CD4-positive, alpha-beta memory T cell (primary cell): ENCODE results near the gene SLC38A1. TPM values are rescaled to one million over a fixed set of nuclear protein-coding genes. Genes with fewer than 3 reads are reported as not detected.
"Not testable (repeated sequence)": the region's sequence is repeated elsewhere in the genome, so short reads cannot be mapped to it uniquely, and the experiment has no call there.

ENCODE experiments used
- CTCF ChIA-PET: fragments of 350-600 bp; sonication (Branson Sonifier 250); formaldehyde crosslinking; loops from one replicate; lab custom pipeline; 2021; ENCODE audit warnings: inconsistent platforms; ENCODE audit not compliant: partially characterized antibody; lab: Charles Lee
- POLR2A ChIA-PET: fragments of 350-600 bp; sonication (Branson Sonifier 250); formaldehyde crosslinking; loops from one replicate; lab custom pipeline; 2021; ENCODE audit not compliant: partially characterized antibody; lab: Charles Lee
- DNase-seq, 5 donors: peaks; one replicate each; pipeline versions ENCODE4 v3.0.0 to v3.0.0-alpha.2; 2020 to 2022; ENCODE audit warnings: mixed read lengths in 1 of 5
- H3K27ac ChIP-seq: one replicate; pipeline ENCODE4 v1.7.0; 2013; ENCODE audit warnings: low read depth, low read length
- H3K27me3 ChIP-seq: 2 replicates; pipeline ENCODE4 v1.7.0; 2013; ENCODE audit warnings: mild to moderate bottlenecking, low read length, moderate library complexity; ENCODE audit not compliant: insufficient read depth
- H3K36me3 ChIP-seq: 2 replicates; pipeline ENCODE4 v1.7.0; 2013; ENCODE audit warnings: mild to moderate bottlenecking, low read length, moderate library complexity; ENCODE audit not compliant: insufficient read depth
- H3K4me1 ChIP-seq: 2 replicates; pipeline ENCODE4 v1.7.0; 2013; ENCODE audit warnings: mild to moderate bottlenecking, low read length, moderate library complexity; ENCODE audit not compliant: insufficient read depth
- H3K4me3 ChIP-seq, 2 donors: one replicate each; pipeline ENCODE4 v1.7.0; 2013; ENCODE audit warnings: low read length in 2 of 2, mild to moderate bottlenecking in 1 of 2
- H3K9me3 ChIP-seq, 2 donors: one replicate each; pipeline ENCODE4 v1.7.0; 2013; ENCODE audit warnings: low read length in 2 of 2, control low read depth in 1 of 2; ENCODE audit not compliant: control insufficient read depth in 1 of 2
- H3K27ac Mint-ChIP-seq, 7 donors: one replicate each; pipeline ENCODE4 v1.8.0; 2020 to 2021; ENCODE audit warnings: mixed read lengths in 7 of 7, mild to moderate bottlenecking in 6 of 7, inconsistent platforms in 3 of 7, moderate library complexity in 3 of 7
- H3K27me3 Mint-ChIP-seq, 2 donors: one replicate each; pipeline ENCODE4 v1.8.0; 2020 to 2021; ENCODE audit warnings: mixed read lengths in 2 of 2
- H3K36me3 Mint-ChIP-seq, 2 donors: one replicate each; pipeline ENCODE4 v1.8.0; 2020 to 2021; ENCODE audit warnings: mixed read lengths in 2 of 2, inconsistent platforms in 1 of 2, mild to moderate bottlenecking in 1 of 2
- H3K4me1 Mint-ChIP-seq, 4 donors: one replicate each; pipeline ENCODE4 v1.8.0; 2020 to 2021; ENCODE audit warnings: mixed read lengths in 4 of 4, mild to moderate bottlenecking in 1 of 4
- H3K4me3 Mint-ChIP-seq, 8 donors: one replicate each; pipeline ENCODE4 v1.8.0; 2020 to 2021; ENCODE audit warnings: mixed read lengths in 8 of 8, mild to moderate bottlenecking in 7 of 8, moderate library complexity in 6 of 8, inconsistent platforms in 3 of 8
- H3K9me3 Mint-ChIP-seq, 8 donors: one replicate each; pipeline ENCODE4 v1.8.0; 2020 to 2021; ENCODE audit warnings: mixed read lengths in 8 of 8, mild to moderate bottlenecking in 5 of 8, inconsistent platforms in 3 of 8, moderate library complexity in 1 of 8
- intact Hi-C: fragments of 100-400 bp; cut with micrococcal nuclease; formaldehyde crosslinking; loops from one replicate; pipeline ENCODE4 v1.15.1; 2023
- polyA plus RNA-seq, 2 donors: library from polyadenylated mRNA; unstranded; fragments of 300-500 nt; fragmentation: Illumina TruSeq; gene quantifications; one replicate each; pipeline ENCODE4 v1.2.3, GENCODE V29; 2021
- total RNA-seq, 2 experiments: library from RNA; stranded (reverse); gene quantifications; one replicate each; pipeline ENCODE4 v1.2.3, GENCODE V29; 2021

Gene SLC38A1
- total and polyA plus RNA-seq, 4 experiments from 2014 or later: 230 to 307 (median 268) TPM

DNA sequence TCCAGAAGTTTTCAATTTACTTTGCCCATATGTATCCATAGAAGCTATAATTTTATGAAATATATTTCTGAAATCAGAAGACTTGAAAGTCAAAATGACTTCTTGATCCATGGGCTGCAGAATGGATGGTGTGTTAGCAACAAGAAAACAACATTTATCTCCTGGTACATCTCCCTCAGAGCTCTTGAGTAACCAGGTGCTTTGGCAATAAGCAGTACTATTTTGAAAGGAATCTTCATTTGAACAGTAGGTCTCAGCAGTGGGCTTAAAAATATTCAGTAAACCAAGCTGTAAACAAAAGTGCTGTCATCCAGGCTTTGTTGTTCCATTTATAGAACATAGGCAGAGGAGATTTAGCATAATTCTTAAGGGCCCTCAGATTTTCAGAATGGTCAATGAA lies 100.4 kb downstream of the SLC38A1 start:
- H3K9me3 ChIP-seq: no peaks in the 10 kb centered on the region
- no peaks in the 10 kb centered on the region for H3K27me3 ChIP-seq
- H3K4me3 ChIP-seq: no peak overlapping the region
- no peak overlapping the region for H3K27ac ChIP-seq
- intact Hi-C loops: no loop called here
- CTCF ChIA-PET: interaction anchor here (1.4 to 1.6 kb wide), 2 partner anchors 128 to 133 kb away, joined by 3 read pairs; no protein-coding TSS in a partner anchor
- Mint-ChIP-seq H3K4me1 (peaks cover 0 to 4% (median 1%) of the 10 kb centered on the region in 4 donors), H3K27me3 (no peaks in the 10 kb centered on the region), H3K36me3 (peaks cover 0 to 13% of the 10 kb centered on the region in 2 donors), H3K4me3 (no peak overlapping the region), H3K27ac (no peak overlapping the region), H3K9me3 (peaks cover 0 to 3% (median 0%) of the 10 kb centered on the region in 8 donors)
- H3K36me3 ChIP-seq: no peaks in the 10 kb centered on the region
- H3K4me1 ChIP-seq: no peaks in the 10 kb centered on the region
- no peak for DNase-seq
- POLR2A ChIA-PET: no interaction called here

DNA sequence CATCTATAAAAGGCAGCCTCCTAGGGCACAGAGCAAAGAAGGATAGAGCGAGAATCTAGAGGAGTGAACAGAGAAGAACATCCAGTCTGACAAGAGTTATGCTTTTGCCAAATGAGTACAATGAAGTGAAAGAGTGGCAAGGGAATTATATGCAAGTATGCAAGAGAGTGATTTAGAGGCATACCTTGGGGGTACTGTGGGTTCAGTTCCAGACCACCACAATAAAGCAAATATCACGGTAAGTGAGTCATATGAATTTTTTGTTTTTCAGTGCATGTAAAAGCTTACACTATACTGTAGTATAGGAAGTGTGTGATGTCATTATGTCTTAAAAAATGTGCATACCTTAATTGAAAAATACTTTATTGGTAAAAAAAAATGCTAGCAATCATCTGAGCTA lies 101.4 kb downstream of the SLC38A1 start:
- no peak for DNase-seq
- Histone ChIP-seq H3K4me3 (no peak overlapping the region), H3K36me3 (no peaks in the 10 kb centered on the region), H3K9me3 (no peaks in the 10 kb centered on the region), H3K4me1 (no peaks in the 10 kb centered on the region), H3K27me3 (no peaks in the 10 kb centered on the region), H3K27ac (no peak overlapping the region)
- peaks cover 0 to 4% (median 1%) of the 10 kb centered on the region in 4 donors for H3K4me1 Mint-ChIP-seq
- CTCF ChIA-PET: interaction anchor here (1.4 to 1.6 kb wide), 3 partner anchors 42 to 134 kb away, joined by 3 to 5 read pairs (median 3); no protein-coding TSS in a partner anchor
- no peaks in the 10 kb centered on the region for H3K27me3 Mint-ChIP-seq
- peaks cover 0 to 13% of the 10 kb centered on the region in 2 donors for H3K36me3 Mint-ChIP-seq
- no peak overlapping the region for H3K4me3 Mint-ChIP-seq
- H3K27ac Mint-ChIP-seq: no peak overlapping the region
- intact Hi-C loops: no loop called here
- POLR2A ChIA-PET: no interaction called here
- H3K9me3 Mint-ChIP-seq: peaks cover 0 to 3% (median 0%) of the 10 kb centered on the region in 8 donors

DNA sequence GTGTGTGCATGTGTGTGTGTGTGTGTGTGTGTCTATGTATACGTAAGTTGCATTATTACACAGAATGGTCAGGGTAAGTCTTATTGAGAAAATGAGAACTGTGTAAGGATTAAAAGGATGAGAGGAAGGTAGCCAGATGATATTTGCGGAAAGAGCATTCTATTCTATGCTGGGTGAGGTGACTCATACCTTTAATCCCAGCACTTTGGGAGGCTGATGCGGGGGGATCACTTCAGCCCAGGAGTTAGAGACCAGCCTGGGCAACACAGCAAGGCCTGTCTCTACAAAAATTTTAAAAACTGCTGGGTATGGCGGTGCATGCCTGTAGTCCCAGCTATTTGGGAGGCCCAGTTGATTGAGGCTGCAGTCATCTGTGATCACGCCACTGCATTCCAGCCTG lies 103.7 kb downstream of the SLC38A1 start:
- Mint-ChIP-seq H3K4me1 (peaks cover 0 to 4% (median 1%) of the 10 kb centered on the region in 4 donors), H3K27me3 (no peaks in the 10 kb centered on the region), H3K9me3 (peaks cover 0 to 3% (median 0%) of the 10 kb centered on the region in 8 donors), H3K4me3 (no peak overlapping the region), H3K36me3 (peaks cover 0 to 13% of the 10 kb centered on the region in 2 donors), H3K27ac (no peak overlapping the region)
- H3K9me3 ChIP-seq: no peaks in the 10 kb centered on the region
- intact Hi-C loops: no loop called here
- DNase-seq: no peak
- ChIA-PET CTCF (no interaction called here), POLR2A (no interaction called here)
- H3K27ac ChIP-seq: no peak overlapping the region
- H3K4me1 ChIP-seq: no peaks in the 10 kb centered on the region
- H3K4me3 ChIP-seq: no peak overlapping the region
- H3K36me3 ChIP-seq: no peaks in the 10 kb centered on the region
- no peaks in the 10 kb centered on the region for H3K27me3 ChIP-seq

DNA sequence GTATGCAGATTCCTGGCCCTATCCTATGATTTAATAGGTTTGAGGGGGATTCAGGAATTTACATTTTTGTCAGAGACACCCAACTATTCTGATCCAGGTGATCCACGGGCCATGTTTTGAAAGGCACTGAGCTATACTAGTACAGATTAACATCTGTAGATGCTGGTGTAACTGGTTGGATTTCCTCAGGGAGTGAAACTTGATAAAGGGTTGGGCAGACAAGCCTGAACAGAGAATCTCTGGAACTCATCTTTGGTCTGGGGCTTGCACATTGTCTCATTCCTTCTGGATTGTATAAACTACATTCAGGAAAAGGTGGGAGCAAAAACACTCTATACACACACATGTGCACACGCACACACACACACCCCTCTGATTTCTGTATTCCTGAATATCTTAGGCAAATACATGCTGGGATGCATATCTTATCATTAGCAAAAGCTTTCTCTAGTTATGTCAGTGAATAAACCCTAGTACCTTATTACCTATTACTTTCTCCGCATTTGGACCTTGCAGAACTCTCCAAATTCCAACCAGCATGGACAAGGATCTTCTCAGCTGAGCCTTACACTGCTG lies 104.6 kb downstream of the SLC38A1 start:
- Histone ChIP-seq H3K27ac (no peak overlapping the region), H3K4me1 (no peaks in the 10 kb centered on the region), H3K9me3 (no peaks in the 10 kb centered on the region), H3K36me3 (no peaks in the 10 kb centered on the region), H3K4me3 (no peak overlapping the region), H3K27me3 (no peaks in the 10 kb centered on the region)
- intact Hi-C loops: no loop called here
- ChIA-PET CTCF (no interaction called here), POLR2A (no interaction called here)
- Mint-ChIP-seq H3K4me3 (no peak overlapping the region), H3K4me1 (peaks cover 0 to 3% (median 0%) of the 10 kb centered on the region in 4 donors), H3K36me3 (peaks cover 0 to 9% of the 10 kb centered on the region in 2 donors), H3K9me3 (no peaks in the 10 kb centered on the region), H3K27ac (no peak overlapping the region), H3K27me3 (no peaks in the 10 kb centered on the region)
- DNase-seq: no peak

DNA sequence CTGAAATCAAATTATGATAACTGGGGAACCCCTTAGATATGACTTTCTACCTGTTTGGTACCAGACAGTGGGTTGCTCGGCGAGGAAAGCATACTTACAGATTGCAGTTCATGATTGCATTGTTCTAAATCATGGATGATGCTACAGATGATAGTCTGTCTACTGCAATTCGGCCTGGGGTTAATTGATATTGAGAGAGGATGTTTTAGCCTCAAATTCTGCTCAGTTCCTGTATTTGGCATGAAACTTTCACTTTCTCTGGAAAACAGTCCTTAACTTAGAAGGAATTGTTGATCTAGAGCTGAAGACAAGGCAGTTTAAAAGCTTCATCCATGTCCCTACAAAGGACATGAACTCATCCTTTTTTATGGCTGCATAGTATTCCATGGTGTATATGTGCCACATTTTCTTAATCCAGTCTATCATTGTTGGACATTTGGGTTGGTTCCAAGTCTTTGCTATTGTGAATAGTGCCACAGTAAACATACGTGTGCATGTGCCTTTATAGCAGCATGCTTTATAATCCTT lies 106.2 kb downstream of the SLC38A1 start:
- CTCF ChIA-PET: interaction anchor here (1.3 kb wide), 1 partner anchor 140 kb away, joined by 3 read pairs; no protein-coding TSS in a partner anchor
- H3K4me1 Mint-ChIP-seq, H3K36me3 Mint-ChIP-seq, H3K4me1 ChIP-seq, H3K9me3 ChIP-seq, POLR2A ChIA-PET, H3K36me3 ChIP-seq, H3K27ac ChIP-seq, H3K27me3 ChIP-seq, H3K27me3 Mint-ChIP-seq, intact Hi-C loops, H3K4me3 Mint-ChIP-seq, DNase-seq, H3K4me3 ChIP-seq, H3K27ac Mint-ChIP-seq, H3K9me3 Mint-ChIP-seq: not testable (repeated sequence)

DNA sequence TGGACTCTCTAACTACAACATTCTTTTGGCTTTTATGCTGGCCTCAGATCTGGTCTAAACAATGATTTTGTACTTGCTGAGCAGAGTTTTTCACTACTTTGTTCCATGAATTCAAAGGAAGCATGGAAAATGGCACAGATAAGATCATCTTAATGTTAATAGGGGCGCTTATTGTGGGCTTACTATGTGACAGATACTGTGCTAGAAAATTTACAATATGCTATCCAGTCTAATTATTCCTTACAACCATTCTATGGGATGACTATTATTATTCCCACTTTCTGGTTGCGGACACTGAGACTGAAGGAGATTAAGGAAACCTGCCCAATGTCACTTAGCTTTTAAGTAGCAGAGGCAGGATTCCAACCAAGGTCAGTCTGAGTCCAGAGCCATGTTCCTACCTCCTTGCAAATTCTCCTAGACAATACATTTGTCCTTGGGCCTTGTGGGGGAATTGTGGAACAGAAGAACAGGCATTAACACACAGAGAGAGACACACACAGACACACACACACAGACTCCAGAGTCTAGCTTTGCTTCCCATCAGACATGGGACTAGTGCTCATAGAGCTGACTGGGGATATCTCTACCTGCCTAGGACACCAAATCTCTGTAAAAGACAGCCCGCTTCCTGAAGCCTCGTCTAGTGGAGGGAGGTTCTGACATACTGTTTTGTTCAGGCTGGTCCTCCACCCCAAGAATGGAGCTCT lies 107.7 kb downstream of the SLC38A1 start:
- DNase-seq: no peak
- intact Hi-C loops: no loop called here
- POLR2A ChIA-PET: interaction anchor here (1.0 kb wide), 1 partner anchor 105 kb away, joined by 3 read pairs; no protein-coding TSS in a partner anchor
- Histone ChIP-seq H3K27ac (no peak overlapping the region), H3K27me3 (no peaks in the 10 kb centered on the region), H3K9me3 (no peaks in the 10 kb centered on the region), H3K36me3 (no peaks in the 10 kb centered on the region), H3K4me3 (no peak overlapping the region), H3K4me1 (peaks cover 5% of the 10 kb centered on the region)
- peaks cover 0 to 11% (median 9%) of the 10 kb centered on the region in 4 donors for H3K4me1 Mint-ChIP-seq
- no peak overlapping the region for H3K4me3 Mint-ChIP-seq
- peaks cover 0 to 12% (median 8%) of the 10 kb centered on the region in 8 donors for H3K9me3 Mint-ChIP-seq
- no peaks in the 10 kb centered on the region for H3K27me3 Mint-ChIP-seq
- H3K27ac Mint-ChIP-seq: no peak overlapping the region
- CTCF ChIA-PET: interaction anchor here (1.4 to 1.7 kb wide), 2 partner anchors 36 to 141 kb away, joined by 4 to 5 read pairs; no protein-coding TSS in a partner anchor
- peaks cover 3 to 7% of the 10 kb centered on the region in 2 donors for H3K36me3 Mint-ChIP-seq
